Mammary epithelial cell (primary cell): Measurements from ENCODE around the gene NSMCE1.

Experiments
- CTCF ChIP-seq, 2 donors: IDR thresholded peaks in 1 of 2; conservative IDR thresholded peaks in 1 of 2; 2 replicates each; pipeline ENCODE4 v1.5.1; 2011 to 2012; ENCODE audit warnings: inconsistent platforms in 2 of 2, low read length in 2 of 2, mild to moderate bottlenecking in 2 of 2, control low read depth in 1 of 2, low read depth in 1 of 2; ENCODE audit not compliant: insufficient read depth in 1 of 2; ENCODE audit errors: extremely low read depth in 1 of 2
- EZH2 ChIP-seq: IDR thresholded peaks from 2 replicates; pipeline ENCODE4 v1.6.1; 2012; ENCODE audit warnings: low read length, inconsistent platforms, borderline replicate concordance

- TF ChIP-seq CTCF (conservative IDR thresholded peaks at IDR 0.05 in 1 of 2, IDR thresholded peaks at IDR 0.05 in 1 of 2; ENCODE audit: extremely low read depth in 1 of 2, insufficient read depth in 1 of 2, low read depth in 1 of 2, low read length in 2 of 2) (no peak), EZH2 (no peak)
Observed at GRCh38 chr16:27234603-27235002, 34.0 kb downstream of the NSMCE1 start.
